K562 (cell line): ENCODE results near the gene HIKESHI. TPM values are rescaled to one million over a fixed set of nuclear protein-coding genes. Genes with fewer than 3 reads are reported as not detected.

Experiments used
- ATAC-seq: fragments of 200-7000 bp; cut with Tn5 transposase; 3 replicates; pipeline ENCODE4 v1.9.1; 2020; ENCODE audit warnings: moderate library complexity
- BruUV-seq: library from RNA; stranded (reverse); fragments of 400-500 nt; replicated peaks from 2 replicates; lab custom pipeline; 2021; lab: Mats Ljungman, UMichigan
- CTCF ChIA-PET: fragments of 300-600 bp; formaldehyde crosslinking; extraction: SDS; loops from one replicate; lab custom pipeline; 2021; ENCODE audit warnings: low intra/inter-chr PET ratio; lab: Yijun Ruan, JAX
- POLR2A ChIA-PET: fragments of 300-600, 350-650 bp; sonication (Branson Sonifier 250); formaldehyde crosslinking; extraction: SDS; loops from one replicate; lab custom pipeline; 2021; ENCODE audit warnings: antibody characterized with exemption, inconsistent platforms; lab: Yijun Ruan, JAX
- DNase-seq, 4 experiments: peaks; one replicate each; pipeline versions ENCODE4 v3.0.0 to v3.0.0-alpha.2; 2011 to 2018; ENCODE audit warnings: low spot score in 3 of 4, mixed read lengths in 3 of 4; ENCODE audit errors: extremely low read depth in 1 of 4
- FAIRE-seq: peaks from 2 replicates; lab custom pipeline; 2011; peaks lifted over from hg19 to GRCh38; lab: Jason Lieb, UNC
- H2AFZ ChIP-seq: 2 replicates; pipeline ENCODE4 v1.6.0; 2011; ENCODE audit warnings: low read depth, low read length, control low read depth, inconsistent platforms
- H3K27ac ChIP-seq: fragments of 200-600 bp; 3 replicates; pipeline ENCODE4 v1.8.0; 2011; ENCODE audit warnings: low read depth, mild to moderate bottlenecking, control low read depth, inconsistent platforms, low read length, moderate library complexity, mixed read lengths; ENCODE audit errors: extremely low read depth
- H3K27me3 ChIP-seq, 2 experiments: fragments of 300-600 bp in 1 of 2; 2 replicates in 1 of 2; 3 replicates in 1 of 2; pipeline versions ENCODE4 v1.6.0 to v1.8.0; 2011; ENCODE audit warnings: inconsistent platforms in 2 of 2, low read length in 2 of 2, mild to moderate bottlenecking in 1 of 2, mixed read lengths in 1 of 2, moderate library complexity in 1 of 2; ENCODE audit not compliant: control insufficient read depth in 2 of 2, insufficient read depth in 2 of 2
- H3K36me3 ChIP-seq: fragments of 300-600 bp; 3 replicates; pipeline ENCODE4 v1.8.0; 2011; ENCODE audit warnings: mild to moderate bottlenecking, low read length, inconsistent platforms; ENCODE audit not compliant: control insufficient read depth, insufficient read depth
- H3K4me1 ChIP-seq, 2 experiments: fragments of 200-600 bp in 1 of 2; replicated peaks in 1 of 2; 2 replicates in 1 of 2; 3 replicates in 1 of 2; pipeline versions ENCODE4 v1.5.1 to v1.8.0; 2011; ENCODE audit warnings: inconsistent platforms in 2 of 2, low read length in 2 of 2, mild to moderate bottlenecking in 1 of 2, mixed read lengths in 1 of 2, moderate library complexity in 1 of 2; ENCODE audit not compliant: control insufficient read depth in 2 of 2, insufficient read depth in 2 of 2
- H3K4me2 ChIP-seq: 2 replicates; pipeline ENCODE4 v1.6.1; 2011; ENCODE audit warnings: low read length, control low read depth, inconsistent platforms, mixed read lengths; ENCODE audit not compliant: insufficient read depth
- H3K4me3 ChIP-seq: fragments of 200-600 bp; sonication (generic), shearing (Covaris generic); 2 replicates; pipeline ENCODE4 v1.5.1; 2016; ENCODE audit warnings: control low read depth, inconsistent platforms
- H3K79me2 ChIP-seq: fragments of 200-600 bp; 3 replicates; pipeline ENCODE4 v1.8.0; 2011; ENCODE audit warnings: low read length, inconsistent platforms; ENCODE audit not compliant: control insufficient read depth, insufficient read depth
- H3K9ac ChIP-seq, 2 experiments: 2 replicates each; pipeline versions ENCODE4 v1.6.0 to v1.6.1; 2011; ENCODE audit warnings: low read depth in 2 of 2, low read length in 2 of 2, control low read depth in 1 of 2, inconsistent platforms in 1 of 2, mild to moderate bottlenecking in 1 of 2, mixed read lengths in 1 of 2; ENCODE audit not compliant: insufficient read depth in 1 of 2
- H3K9me1 ChIP-seq: one replicate; pipeline ENCODE4 v1.6.0; 2011; ENCODE audit warnings: inconsistent platforms, mild to moderate bottlenecking, low read length, moderate library complexity; ENCODE audit not compliant: control insufficient read depth, insufficient read depth
- H3K9me3 ChIP-seq: replicated peaks from 2 replicates; pipeline ENCODE4 v1.5.1; 2011; ENCODE audit warnings: low read depth, low read length, inconsistent platforms; ENCODE audit not compliant: control insufficient read depth, insufficient read depth
- H4K20me1 ChIP-seq: replicated peaks from 2 replicates; pipeline ENCODE4 v1.6.1; 2011; ENCODE audit warnings: low read length, inconsistent platforms, mixed read lengths; ENCODE audit not compliant: control insufficient read depth, insufficient read depth
- BCOR ChIP-seq: fragments of 450-650 bp; IDR thresholded peaks from 2 replicates; pipeline ENCODE4 v1.6.1; 2016
- FOXM1 ChIP-seq, 2 experiments: fragments of 450-650 bp in 1 of 2; sonication (generic) in 1 of 2; formaldehyde crosslinking in 1 of 2; IDR thresholded peaks; 2 replicates each; pipeline versions ENCODE4 v1.6.1 to v1.9.0; 2017 to 2022; ENCODE audit warnings: low read depth in 2 of 2, mild to moderate bottlenecking in 2 of 2, missing genetic modification reagents in 1 of 2, moderate library complexity in 1 of 2
- HMBOX1 ChIP-seq: sonication (generic); IDR thresholded peaks from 2 replicates; pipeline ENCODE4 v1.6.1; 2016
- RREB1 ChIP-seq: fragments of 250-450 bp; sonication (Bioruptor Pico); IDR thresholded peaks from 2 replicates; pipeline ENCODE4 v1.4.0; 2020
- STAT5A ChIP-seq: IDR thresholded peaks from 2 replicates; pipeline ENCODE4 v1.6.1; 2012; ENCODE audit warnings: low read length, inconsistent platforms, borderline replicate concordance
- ZNF318 ChIP-seq, 2 experiments: fragments of 450-650 bp; IDR thresholded peaks; 2 replicates each; pipeline ENCODE4 v1.6.1; 2016; ENCODE audit warnings: mild to moderate bottlenecking in 2 of 2, borderline replicate concordance in 1 of 2, low read depth in 1 of 2, moderate library complexity in 1 of 2
- WGBS: fragments of 100-300 bp; shearing (Covaris generic); methylation state at CpG from one replicate; pipeline ENCODE4 v1.1.6; 2016; ENCODE audit warnings: low coverage, mixed read lengths; ENCODE audit not compliant: insufficient coverage; ENCODE audit errors: missing lambda C conversion rate; 5-methylcytosine and 5-hydroxymethylcytosine counted together
- in situ Hi-C: fragments of 300-500 bp; cut with MboI; formaldehyde crosslinking; loops from 4 replicates; pipeline ENCODE4 v1.15.0; 2018; ENCODE audit warnings: inconsistent platforms, mixed read lengths
- intact Hi-C: fragments of 100-400 bp; cut with micrococcal nuclease; formaldehyde crosslinking; loops from 2 replicates; pipeline ENCODE4 v1.14.2; 2022
- polyA plus RNA-seq, 8 experiments: library from polyadenylated mRNA; depleted of rRNA in 4 of 8; stranded (reverse) in 5 of 8; unstranded in 3 of 8; fragments of >200 nt; fragmentation: Nextera tagmentation in 2 of 8; fragmentation: Illumina TruSeq in 1 of 8; extraction: Ambion mirVana in 2 of 8; extraction: Trizol in 1 of 8; gene quantifications; 2 replicates each; pipeline versions ENCODE4 v1.2.1 to v1.2.3, GENCODE V29; 2011 to 2014; ENCODE audit warnings: inconsistent platforms in 1 of 8, missing spikeins in 1 of 8
- total RNA-seq, 7 experiments: library from RNA; depleted of rRNA in 6 of 7; stranded (reverse); fragments of >200 nt in 6 of 7; fragmentation: Illumina TruSeq in 2 of 7; extraction: Trizol in 2 of 7; gene quantifications; 2 replicates each; pipeline versions ENCODE4 v1.2.1 to v1.2.3, GENCODE V29; 2011 to 2021; ENCODE audit warnings: low replicate concordance in 1 of 7

Gene HIKESHI
- total and polyA plus RNA-seq, 9 of the 15 experiments (the other 6 are each of a cell fraction or from before 2014, with no cell fraction given), result 33.2 to 196 (median 62.7) TPM

- H3K36me3 ChIP-seq, result peaks cover 79% of the 10 kb centered on the region
- H3K9ac ChIP-seq, result no peak overlapping the region
- 0 out of 3 replicates have a peak, but pooled peaks cover 2% of the 10 kb centered on the region for H3K79me2 ChIP-seq
- H3K4me1 ChIP-seq, result no peaks in the 10 kb centered on the region
- intact Hi-C loops (no loop called here), in situ Hi-C loops (no loop called here)
- H2AFZ ChIP-seq, result no peak overlapping the region
- WGBS, result 90% methylated on average over 3 of the region's 3 CpGs
- CTCF ChIA-PET, result no interaction called here
- FAIRE-seq (no peak), DNase-seq (no peak), ATAC-seq (peak; percentile 55)
- no peak overlapping the region for H3K27ac ChIP-seq
- no peaks in the 10 kb centered on the region for H4K20me1 ChIP-seq
- H3K4me2 ChIP-seq, result no peak overlapping the region
- no peak overlapping the region for H3K4me3 ChIP-seq
- BruUV-seq, result no TSS peak
- no peaks in the 10 kb centered on the region for H3K9me1 ChIP-seq
- POLR2A ChIA-PET, result interaction anchor here (1.0 to 1.2 kb wide), 2 partner anchors 9 to 11 kb away, joined by 3 to 4 read pairs; no protein-coding TSS in a partner anchor
- H3K9me3 ChIP-seq, result no peaks in the 10 kb centered on the region
- H3K27me3 ChIP-seq, result no peaks in the 10 kb centered on the region
- TF ChIP-seq RREB1 (CRISPR knock-in tag) (no peak), BCOR (no peak), STAT5A (no peak), HMBOX1 (no peak), FOXM1 (IDR thresholded peaks at IDR 0.05; ENCODE audit: low read depth) (no peak), FOXM1 (CRISPR knock-in tag; IDR thresholded peaks at IDR 0.05; ENCODE audit: low read depth) (no peak), ZNF318 (IDR thresholded peaks at IDR 0.05; ENCODE audit: borderline replicate concordance in 1 of 2, low read depth in 1 of 2) (no peak)
Measured at GRCh38 chr11:86261328-86261727, 40.7 kb upstream of the HIKESHI start.
